ENCODE measurements around the gene KRTAP4-11.
"Not testable (repeated sequence)": the region's sequence is repeated elsewhere in the genome, so short reads cannot be mapped to it uniquely, and the experiment has no call there.

Gene KRTAP4-11

GRCh38 chr17:41123292-41123990 lies 5.3 kb upstream of the KRTAP4-11 start:
- not testable (repeated sequence) for DNase-seq

GRCh38 chr17:41121742-41122141 lies 3.6 kb upstream of the KRTAP4-11 start:
- no peak for DNase-seq

- DNase-seq = not testable (repeated sequence)
These were observed 1.8 kb upstream of the KRTAP4-11 start for GRCh38 chr17:41119696-41120690.

DNA sequence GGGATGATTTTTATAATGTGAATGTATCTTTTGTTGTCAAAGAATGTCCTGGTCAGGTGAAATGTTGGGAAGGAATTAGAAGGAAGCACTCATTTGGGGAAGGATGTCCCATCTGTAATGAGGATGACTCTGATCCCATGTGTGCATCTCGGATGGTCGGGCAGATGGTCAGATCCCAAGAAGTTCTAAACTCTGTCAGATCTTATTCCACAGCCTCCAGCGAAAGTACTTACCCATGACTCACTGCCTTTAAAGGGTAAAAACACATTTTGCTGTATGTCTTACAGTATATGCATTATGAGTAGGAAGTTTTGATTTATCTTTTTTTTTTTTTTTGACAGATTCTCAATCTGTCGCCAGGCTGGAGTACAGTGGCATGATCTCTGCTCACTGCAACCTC lies 548 bp upstream of the KRTAP4-11 start:
- no peak for DNase-seq

GRCh38 chr17:41116297-41116696 lies 1.9 kb downstream of the KRTAP4-11 start:
- DNase-seq = no peak

- DNase-seq = no peak
These were observed 6.9 kb downstream of the KRTAP4-11 start for GRCh38 chr17:41111151-41111885.

DNA sequence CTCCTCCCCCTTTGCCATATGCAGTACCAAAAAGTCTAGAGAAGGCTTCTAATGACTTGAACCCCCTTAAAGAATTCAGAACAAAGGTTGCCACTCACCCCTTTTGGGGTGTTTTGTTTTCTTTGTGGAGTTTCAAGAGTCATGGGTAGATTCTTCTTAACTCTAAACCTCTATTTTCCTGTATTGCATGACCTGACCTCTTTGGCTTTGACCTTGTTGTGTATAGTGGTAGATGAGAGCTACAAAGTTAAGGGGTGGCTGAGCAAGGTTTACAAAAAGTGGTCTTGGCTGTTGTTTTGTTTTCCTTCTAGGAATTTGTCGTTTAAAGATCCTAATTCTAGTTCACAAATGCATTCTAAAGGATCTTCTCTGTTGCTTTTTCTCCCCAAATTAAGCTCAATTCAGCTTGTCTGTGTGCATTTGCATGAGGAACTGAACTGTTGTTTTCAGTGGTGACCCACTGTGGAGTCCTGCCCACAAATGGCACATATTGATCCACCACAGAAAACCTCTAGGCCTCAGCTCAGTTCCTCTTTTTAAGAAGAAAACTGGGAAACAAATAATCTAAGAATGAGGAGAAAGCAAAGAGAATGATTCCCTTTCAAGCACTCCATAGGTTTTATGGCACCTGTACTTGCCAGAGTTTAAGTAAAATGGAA lies 9.3 kb downstream of the KRTAP4-11 start:
- DNase-seq = not testable (repeated sequence)

GRCh38 chr17:41107941-41108450 lies 10.2 kb downstream of the KRTAP4-11 start:
- DNase-seq = no peak

GRCh38 chr17:41105347-41105746 lies 12.8 kb downstream of the KRTAP4-11 start, which contains the start of gene KRTAP4-9:
Gene KRTAP4-9 (plus strand): TSS chr17:41105389. CDS start chr17:41105389, 0 bp downstream.
- not testable (repeated sequence) for DNase-seq

DNA sequence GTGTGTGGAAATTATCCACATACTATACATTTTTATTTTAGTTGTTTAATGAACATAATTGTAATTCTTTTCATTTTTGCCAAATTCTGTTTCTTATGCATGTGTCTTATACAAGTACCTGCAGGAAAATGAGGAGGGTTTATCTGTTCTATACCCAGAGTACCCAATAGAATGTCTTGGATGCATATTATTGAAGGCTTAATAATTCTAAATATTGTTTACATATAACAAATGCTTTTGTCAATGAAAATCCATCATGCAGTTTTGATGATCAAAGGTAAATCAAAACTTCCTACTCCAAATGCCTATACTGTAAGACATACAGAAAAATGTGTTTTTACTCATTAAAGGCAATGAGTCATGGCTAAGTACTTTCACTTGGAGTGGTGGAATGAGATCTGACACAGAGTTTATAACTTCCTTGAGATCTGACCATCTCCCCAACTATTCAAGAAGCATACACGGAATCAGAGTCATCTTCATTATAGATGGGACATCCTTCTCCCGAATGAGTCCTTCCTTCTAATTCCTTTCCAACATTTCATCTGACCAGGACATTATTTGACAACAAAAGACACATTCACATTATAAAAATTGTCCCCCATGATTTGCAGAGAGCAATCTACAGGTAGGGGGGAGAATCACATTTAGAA lies 13.7 kb downstream of the KRTAP4-11 start:
- not testable (repeated sequence) for DNase-seq

DNA sequence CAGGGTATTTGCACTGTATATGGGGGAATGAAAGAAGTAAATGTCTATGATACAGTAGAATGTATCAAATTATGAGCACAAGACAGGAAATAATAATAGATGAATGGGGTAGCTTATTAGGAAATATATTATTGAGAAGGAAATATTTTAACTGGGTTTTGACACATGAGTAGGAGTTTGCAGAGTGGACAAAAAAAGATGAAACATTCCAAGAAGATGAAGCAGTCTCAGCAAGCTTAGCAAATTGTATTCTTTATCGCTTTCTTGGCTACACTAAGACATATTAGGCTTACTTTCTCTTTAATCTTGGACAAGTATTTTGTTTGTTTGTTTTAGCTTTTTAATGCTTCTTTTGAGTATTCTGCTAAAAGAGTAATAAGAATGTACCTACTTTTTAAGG lies 14.3 kb downstream of the KRTAP4-11 start:
- no peak for DNase-seq

DNA sequence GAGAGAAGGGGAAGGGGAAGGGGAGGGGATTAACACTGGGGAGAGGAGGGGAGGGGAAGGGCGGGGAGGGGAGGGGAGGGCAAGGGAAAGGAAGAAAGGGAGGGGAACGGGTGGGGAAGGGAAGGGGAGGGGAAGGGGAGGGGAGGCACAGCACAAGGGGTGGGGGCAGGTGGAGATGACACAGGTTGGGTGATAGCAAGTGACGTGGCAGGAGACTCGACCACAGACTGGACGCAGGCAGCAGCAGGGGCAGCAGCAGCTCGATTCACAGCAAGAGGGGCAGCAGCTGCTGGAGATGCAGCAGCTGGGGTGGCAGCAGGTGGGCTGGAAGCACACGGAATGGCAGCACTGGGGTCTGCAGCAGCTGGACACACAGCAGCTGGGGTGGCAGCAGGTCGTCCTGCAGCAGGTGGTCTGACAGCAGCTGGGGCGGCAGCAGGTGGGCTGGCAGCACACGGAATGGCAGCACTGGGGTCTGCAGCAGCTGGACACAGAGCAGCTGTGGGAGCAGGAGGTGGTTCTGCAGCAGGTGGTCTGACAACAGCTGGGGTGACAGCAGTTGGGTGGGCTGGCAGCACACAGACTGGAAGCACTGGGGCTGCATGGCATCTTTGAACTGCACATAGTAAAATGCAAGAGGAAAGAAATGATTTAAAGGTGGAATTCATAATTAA lies 16.4 kb downstream of the KRTAP4-11 start, which contains the start of gene KRTAP4-16:
TSS of gene KRTAP4-16 (minus strand) at position 624 of the 674 bp plus-strand sequence. CDS start at position 624, 0 bp downstream.
- no peak for DNase-seq

- DNase-seq = not testable (repeated sequence)
These were observed 18.3 kb downstream of the KRTAP4-11 start for GRCh38 chr17:41099682-41100480.

DNA sequence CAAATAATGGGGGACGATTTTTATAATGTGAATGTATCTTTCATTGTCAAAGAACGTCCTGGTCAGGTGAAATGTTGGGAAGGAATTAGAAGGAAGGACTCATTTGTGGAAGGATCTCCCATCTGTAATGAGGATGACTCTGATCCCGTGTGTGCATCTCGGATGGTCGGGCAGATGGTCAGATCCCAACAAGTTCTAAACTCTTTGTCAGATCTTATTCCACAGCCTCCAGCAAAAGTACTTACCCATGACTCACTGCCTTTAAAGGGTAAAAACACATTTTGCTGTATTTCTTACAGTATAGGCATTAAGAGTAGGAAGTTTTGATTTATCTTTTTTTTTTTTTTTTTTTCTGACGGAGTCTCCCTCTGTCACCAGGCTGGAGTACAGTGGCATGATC lies 19.7 kb downstream of the KRTAP4-11 start:
- DNase-seq = no peak

DNA sequence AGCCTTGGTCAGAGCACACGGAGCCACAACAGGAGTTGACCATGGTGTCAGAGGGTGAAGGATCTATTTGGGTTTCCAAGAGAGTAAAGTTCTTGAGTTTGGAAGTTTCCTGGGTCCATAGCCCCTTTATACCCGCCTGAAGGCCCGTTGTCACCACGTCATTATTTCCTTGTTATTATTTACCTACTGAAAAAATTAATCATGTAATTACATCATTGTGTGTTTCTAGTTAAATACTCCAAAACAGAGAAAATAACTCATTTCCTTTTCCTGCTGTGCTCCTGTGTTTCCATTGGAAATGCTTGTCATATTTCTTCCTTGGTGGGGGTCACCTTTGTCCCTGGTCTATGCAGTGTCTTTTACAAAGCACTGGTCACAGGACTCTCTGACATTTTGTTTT lies 20.1 kb downstream of the KRTAP4-11 start, which contains the start of gene KRTAP4-8:
TSS of gene KRTAP4-8 (minus strand) at position 101 of the 400 bp plus-strand sequence. CDS start at position 43, 58 bp downstream.
- DNase-seq = no peak

- no peak for DNase-seq
These were observed 22.1 kb downstream of the KRTAP4-11 start for GRCh38 chr17:41096055-41096454.

DNA sequence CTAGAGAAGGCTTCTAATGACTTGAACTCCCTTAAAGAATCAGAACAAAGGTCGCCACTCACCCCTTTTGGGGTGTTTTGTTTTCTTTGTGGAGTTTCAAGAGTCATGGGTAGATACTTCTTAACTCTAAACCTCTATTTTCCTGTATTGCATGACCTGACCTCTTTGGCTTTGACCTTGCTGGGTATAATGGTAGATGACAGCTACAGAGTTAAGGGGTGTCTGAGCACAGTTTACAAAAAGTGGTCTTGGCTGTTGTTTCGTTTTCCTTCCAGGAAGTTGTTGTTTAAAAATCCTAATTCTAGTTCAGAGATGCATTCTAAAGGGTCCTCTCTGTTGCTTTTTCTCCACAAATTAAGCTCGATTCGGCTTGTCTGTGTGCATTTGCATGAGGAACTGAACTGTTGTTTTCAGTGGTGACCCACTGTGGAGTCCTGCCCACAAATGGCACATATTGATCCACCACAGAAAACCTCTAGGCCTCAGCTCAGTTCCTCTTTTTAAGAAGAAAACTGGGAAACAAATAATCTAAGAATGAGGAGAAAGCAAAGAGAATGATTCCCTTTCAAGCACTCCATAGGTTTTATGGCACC lies 29.3 kb downstream of the KRTAP4-11 start:
- not testable (repeated sequence) for DNase-seq

- DNase-seq = not testable (repeated sequence)
These were observed 33.9 kb downstream of the KRTAP4-11 start, which contains the start of gene KRTAP4-7 for GRCh38 chr17:41084100-41084856. Gene KRTAP4-7 (plus strand): TSS chr17:41084150. CDS start chr17:41084207, 57 bp downstream.
